CD4-positive, alpha-beta T cell treated with Interleukin-6 for 4 hours (primary cell): ENCODE results near the gene OR10A5.
"Not testable (repeated sequence)": the region's sequence is repeated elsewhere in the genome, so short reads cannot be mapped to it uniquely, and the experiment has no call there.

Source experiments
- DNase-seq: peaks from one replicate; pipeline ENCODE4 v3.0.0-alpha.2; 2020; ENCODE audit warnings: mixed read lengths

Gene OR10A5

GRCh38 chr11:6876914-6877313, 31.4 kb downstream of the OR10A5 start:
- no peak for DNase-seq

DNA sequence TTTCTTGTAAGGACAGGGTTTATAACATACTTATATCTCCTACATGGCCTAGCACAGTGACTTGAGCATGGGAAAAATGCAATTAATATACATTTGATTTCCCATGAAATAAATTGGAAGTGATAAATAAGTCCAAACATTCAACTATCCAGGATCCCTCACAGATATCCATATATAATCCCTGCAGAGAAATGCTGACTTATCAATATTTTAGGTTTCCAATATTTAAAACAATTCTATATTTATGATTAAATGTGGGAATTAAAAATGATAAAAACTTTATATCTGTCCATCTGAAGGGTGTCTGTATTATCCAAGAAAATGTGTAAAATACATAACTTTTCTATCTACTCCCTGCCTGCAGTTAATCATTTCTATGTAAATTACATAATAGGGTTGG, 37.3 kb downstream of the OR10A5 start:
- no peak for DNase-seq

- not testable (repeated sequence) for DNase-seq
These were observed 42.2 kb downstream of the OR10A5 start for GRCh38 chr11:6887711-6888110.

DNA sequence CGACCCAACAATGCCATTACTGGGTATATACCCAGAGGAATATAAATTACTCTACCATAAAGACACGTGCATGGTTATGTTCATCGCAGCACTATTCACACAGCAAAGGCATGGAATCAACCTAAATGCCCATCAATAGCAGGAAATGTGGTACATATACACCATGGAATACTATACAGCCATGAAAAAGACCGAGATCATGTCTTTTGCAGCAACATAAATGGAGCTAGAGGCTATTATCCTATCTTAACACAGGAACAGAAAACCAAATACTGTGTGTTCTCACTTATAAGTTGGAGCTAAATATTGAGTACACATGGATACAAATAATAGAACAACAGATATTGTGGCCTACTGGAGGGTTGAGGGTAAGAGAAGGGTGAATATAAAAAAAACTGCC, 43.3 kb downstream of the OR10A5 start:
- DNase-seq, result no peak

DNA sequence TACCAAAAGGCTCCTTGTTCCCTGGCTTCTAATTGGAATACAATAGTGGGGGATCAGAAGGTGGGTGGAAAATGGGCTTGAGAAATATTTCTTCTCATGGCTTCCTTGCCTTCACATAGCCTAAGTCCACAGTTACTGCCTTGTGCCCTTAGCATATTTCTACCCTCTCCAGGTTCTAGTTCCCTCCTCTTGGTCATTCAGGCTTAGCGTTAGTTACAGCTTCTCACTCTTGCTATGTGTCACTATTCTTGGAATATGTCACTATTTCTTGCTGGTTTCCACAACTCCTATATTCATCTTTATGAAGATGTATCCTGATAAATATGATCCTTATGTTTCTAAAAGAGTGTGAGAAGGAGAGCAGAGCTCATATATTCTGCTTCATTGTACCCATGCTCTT, 44.4 kb downstream of the OR10A5 start:
- no peak for DNase-seq

GRCh38 chr11:6892400-6892799, 46.9 kb downstream of the OR10A5 start, which contains the start of gene OR2D2:
TSS of gene OR2D2 (minus strand) at chr11:6892500. CDS start at chr11:6892500, 0 bp downstream.
- no peak for DNase-seq

DNA sequence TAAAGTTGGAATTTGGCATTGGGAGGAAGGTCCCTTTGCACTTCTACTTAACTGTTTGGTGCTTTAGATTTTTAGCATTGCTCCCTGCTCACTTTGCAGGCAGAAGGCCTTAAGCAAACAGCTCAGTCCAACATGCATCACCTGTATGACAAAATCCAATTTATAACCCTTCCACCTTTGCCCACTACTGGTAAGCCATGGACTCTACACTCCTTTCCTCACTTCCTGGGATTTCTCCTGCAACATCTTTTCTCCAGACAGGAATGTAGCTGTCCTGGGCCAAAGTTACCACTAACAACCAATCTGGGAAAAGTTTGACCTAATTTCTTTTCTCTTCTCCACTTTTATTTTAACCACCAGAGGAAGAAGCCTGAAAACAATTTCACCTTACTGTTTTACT, 48.6 kb downstream of the OR10A5 start:
- no peak for DNase-seq

- no peak for DNase-seq
These were observed 49.5 kb downstream of the OR10A5 start for GRCh38 chr11:6895010-6895409.
